Smooth muscle cell (in vitro differentiated cells): Measurements from ENCODE around the gene PTRH1. TPM values are rescaled to one million over a fixed set of nuclear protein-coding genes. Genes with fewer than 3 reads are reported as not detected.

Experiments used
- DNase-seq: peaks from one replicate; lab custom pipeline; 2025; ENCODE audit not compliant: unreplicated experiment; lab: John Stamatoyannopoulos, UW
- H2AFZ ChIP-seq: fragments of 200-600 bp; sonication (generic); 2 replicates; pipeline ENCODE4 v1.6.0; 2016; ENCODE audit warnings: antibody characterized with exemption, low read depth, mild to moderate bottlenecking
- H3F3A ChIP-seq: fragments of 200-600 bp; sonication (generic); 2 replicates; pipeline ENCODE4 v1.6.0; 2017; ENCODE audit warnings: antibody characterized with exemption, low read depth
- H3K27ac ChIP-seq: fragments of 200-600 bp; sonication (generic); 2 replicates; pipeline ENCODE4 v1.5.1; 2016; ENCODE audit warnings: low read depth, mild to moderate bottlenecking
- H3K27me3 ChIP-seq: fragments of 200-600 bp; sonication (generic); 2 replicates; pipeline ENCODE4 v1.6.1; 2016; ENCODE audit warnings: low read depth, mild to moderate bottlenecking
- H3K36me3 ChIP-seq: fragments of 200-600 bp; sonication (generic); 2 replicates; pipeline ENCODE4 v1.5.1; 2016; ENCODE audit warnings: low read depth
- H3K4me1 ChIP-seq: fragments of 200-600 bp; sonication (generic); 2 replicates; pipeline ENCODE4 v1.5.1; 2016; ENCODE audit warnings: low read depth
- H3K4me2 ChIP-seq: fragments of 200-600 bp; sonication (generic); 2 replicates; pipeline ENCODE4 v1.6.0; 2016; ENCODE audit warnings: mild to moderate bottlenecking
- H3K4me3 ChIP-seq: fragments of 200-600 bp; sonication (generic); 2 replicates; pipeline ENCODE4 v1.5.1; 2016; ENCODE audit warnings: mild to moderate bottlenecking
- H3K79me2 ChIP-seq: fragments of 200-600 bp; sonication (generic); 2 replicates; pipeline ENCODE4 v1.6.0; 2016; ENCODE audit warnings: low read depth, mild to moderate bottlenecking
- H3K9ac ChIP-seq: fragments of 200-600 bp; sonication (generic); 2 replicates; pipeline ENCODE4 v1.6.0; 2016; ENCODE audit warnings: low read depth
- H3K9me3 ChIP-seq: fragments of 200-600 bp; sonication (generic); replicated peaks from 2 replicates; pipeline ENCODE4 v1.5.1; 2016; ENCODE audit warnings: low read depth
- H4K20me1 ChIP-seq: fragments of 200-600 bp; sonication (generic); 2 replicates; pipeline ENCODE4 v1.6.0; 2016; ENCODE audit warnings: low read depth
- CTCF ChIP-seq: fragments of 200-600 bp; sonication (generic); IDR thresholded peaks from 2 replicates; pipeline ENCODE4 v1.5.1; 2017; ENCODE audit warnings: borderline replicate concordance, mild to moderate bottlenecking, antibody characterized with exemption; ENCODE audit not compliant: insufficient read depth, poor library complexity, severe bottlenecking
- WGBS: methylation state at CpG from one replicate; pipeline ENCODE4 v1.1.7; 2016; ENCODE audit warnings: low lambda C conversion rate; 5-methylcytosine and 5-hydroxymethylcytosine counted together
- polyA plus RNA-seq: library from polyadenylated mRNA; unstranded; fragments of >200 nt; fragmentation: Nextera tagmentation; extraction: Ambion mirVana; gene quantifications from 2 replicates; pipeline ENCODE4 v1.2.1, GENCODE V29; 2016
- total RNA-seq: library from RNA; depleted of rRNA; stranded (reverse); fragments of >200 nt; gene quantifications from 2 replicates; pipeline ENCODE4 v1.2.3, GENCODE V29; 2014

Gene PTRH1
- total and polyA plus RNA-seq, 2 experiments from 2014 or later, result 11.9 to 33.8 TPM

- H3K9me3 ChIP-seq, result no peaks in the 10 kb centered on the region
- H3K36me3 ChIP-seq, result no peaks in the 10 kb centered on the region
- H3K27me3 ChIP-seq, result no peaks in the 10 kb centered on the region
- no peaks in the 10 kb centered on the region for H3F3A ChIP-seq
- H4K20me1 ChIP-seq, result no peaks in the 10 kb centered on the region
- no peak for DNase-seq
- no peak overlapping the region for H2AFZ ChIP-seq
- H3K27ac ChIP-seq, result no peak overlapping the region
- H3K4me1 ChIP-seq, result no peaks in the 10 kb centered on the region
- TF ChIP-seq CTCF, result no peak
- H3K79me2 ChIP-seq, result no peaks in the 10 kb centered on the region
- H3K9ac ChIP-seq, result no peak overlapping the region
- no peak overlapping the region for H3K4me2 ChIP-seq
- WGBS, result 79% methylated on average over 22 of the region's 23 CpGs
- H3K4me3 ChIP-seq, result no peak overlapping the region
Measured at GRCh38 chr9:127724012-127724411, 8.5 kb upstream of the PTRH1 start.

GRCh38 chr9:127723444-127723843, 8.0 kb upstream of the PTRH1 start:
- Histone ChIP-seq H3F3A (no peaks in the 10 kb centered on the region), H4K20me1 (no peaks in the 10 kb centered on the region), H3K9ac (no peak overlapping the region), H3K4me2 (no peak overlapping the region), H3K27me3 (no peaks in the 10 kb centered on the region), H3K36me3 (no peaks in the 10 kb centered on the region), H3K27ac (no peak overlapping the region), H3K79me2 (no peaks in the 10 kb centered on the region), H2AFZ (no peak overlapping the region), H3K9me3 (no peaks in the 10 kb centered on the region), H3K4me3 (no peak overlapping the region), H3K4me1 (no peaks in the 10 kb centered on the region)
- WGBS, result 98% methylated on average over 5 of the region's 5 CpGs
- TF ChIP-seq CTCF, result no peak
- no peak for DNase-seq

GRCh38 chr9:127723013-127723412, 7.5 kb upstream of the PTRH1 start:
- Histone ChIP-seq H3K4me3 (no peak overlapping the region), H3K9ac (no peak overlapping the region), H3K4me2 (no peak overlapping the region), H3K79me2 (no peaks in the 10 kb centered on the region), H3F3A (no peaks in the 10 kb centered on the region), H3K27me3 (no peaks in the 10 kb centered on the region), H3K9me3 (no peaks in the 10 kb centered on the region), H3K36me3 (no peaks in the 10 kb centered on the region), H3K27ac (no peak overlapping the region), H2AFZ (no peak overlapping the region), H4K20me1 (no peaks in the 10 kb centered on the region), H3K4me1 (no peaks in the 10 kb centered on the region)
- DNase-seq, result no peak
- no peak for TF ChIP-seq CTCF
- 96% methylated on average over 13 of the region's 13 CpGs for WGBS

- no peaks in the 10 kb centered on the region for H4K20me1 ChIP-seq
- H3K4me1 ChIP-seq, result no peaks in the 10 kb centered on the region
Measured at GRCh38 chr9:127722055-127722745, 6.7 kb upstream of the PTRH1 start.

More at GRCh38 chr9:127722055-127722745, 6.7 kb upstream of the PTRH1 start:
- no peak for TF ChIP-seq CTCF
- Histone ChIP-seq H3K9me3 (no peaks in the 10 kb centered on the region), H3K4me3 (no peak overlapping the region), H3F3A (no peaks in the 10 kb centered on the region), H3K79me2 (no peaks in the 10 kb centered on the region), H3K4me2 (no peak overlapping the region), H2AFZ (no peak overlapping the region), H3K27me3 (no peaks in the 10 kb centered on the region), H3K9ac (no peak overlapping the region), H3K27ac (no peak overlapping the region), H3K36me3 (no peaks in the 10 kb centered on the region)
- DNase-seq, result no peak
- whole genome bisulfite sequencing, result 80% methylated on average over 12 of the region's 12 CpGs
